ENCODE results near the gene PRAC1. TPM values are rescaled to one million over a fixed set of nuclear protein-coding genes. Genes with fewer than 3 reads are reported as not detected.

PRAC1 gene
- total RNA-seq, 2 donors from 2014 or later, result not detected

GRCh38 chr17:48747445-48748363 lies 25.4 kb upstream of the PRAC1 start:
- peaks cover 0 to 65% of the 10 kb centered on the region in 2 donors for H3K27me3 ChIP-seq
- H3K36me3 ChIP-seq (replicated peaks in 1 of 2; ENCODE audit: insufficient read depth in 1 of 2, low read depth in 2 of 2), result no peaks in the 10 kb centered on the region
- no peaks in the 10 kb centered on the region for H3K9me3 ChIP-seq
- H3K4me3 ChIP-seq, result no peak overlapping the region
- no peak for TF ChIP-seq CTCF (IDR thresholded peaks at IDR 0.05)
- TF ChIP-seq POLR2A (IDR thresholded peaks at IDR 0.05), result no peak
- WGBS, 2 donors, result 7 to 14% methylated on average over 20 to 51 of the region's 53 CpGs
- H3K27ac ChIP-seq, result no peak overlapping the region
- no peaks in the 10 kb centered on the region for H3K4me1 ChIP-seq
- no peak for ATAC-seq
- intact Hi-C loops (cut with DNase I), result no loop called here
- no peak for DNase-seq

GRCh38 chr17:48746916-48747444 lies 24.7 kb upstream of the PRAC1 start:
- intact Hi-C loops (cut with DNase I), result no loop called here
- WGBS, 2 donors, result 5 to 7% methylated on average over 14 to 21 of the region's 21 CpGs
- H3K27me3 ChIP-seq, result peaks cover 0 to 61% of the 10 kb centered on the region in 2 donors

GRCh38 chr17:48745381-48746275 lies 23.3 kb upstream of the PRAC1 start:
- TF ChIP-seq CTCF (IDR thresholded peaks at IDR 0.05) (no peak), POLR2A (IDR thresholded peaks at IDR 0.05) (no peak)
- H3K27ac ChIP-seq, result no peak overlapping the region
- H3K27me3 ChIP-seq, result peaks cover 0 to 49% of the 10 kb centered on the region in 2 donors
- intact Hi-C loops (cut with DNase I), result no loop called here
- H3K9me3 ChIP-seq, result no peaks in the 10 kb centered on the region
- 13 to 25% methylated on average over 12 of the region's 12 CpGs for WGBS, 2 donors
- no peak overlapping the region for H3K4me3 ChIP-seq
- no peaks in the 10 kb centered on the region for H3K36me3 ChIP-seq (replicated peaks in 1 of 2; ENCODE audit: insufficient read depth in 1 of 2, low read depth in 2 of 2)
- DNase-seq (no peak), ATAC-seq (no peak)
- H3K4me1 ChIP-seq, result no peaks in the 10 kb centered on the region

More at GRCh38 chr17:48746916-48747444, 24.7 kb upstream of the PRAC1 start:
- Histone ChIP-seq H3K27ac (no peak overlapping the region), H3K36me3 (replicated peaks in 1 of 2; ENCODE audit: insufficient read depth in 1 of 2, low read depth in 2 of 2) (no peaks in the 10 kb centered on the region), H3K4me1 (no peaks in the 10 kb centered on the region), H3K9me3 (no peaks in the 10 kb centered on the region), H3K4me3 (no peak overlapping the region)
- TF ChIP-seq CTCF (IDR thresholded peaks at IDR 0.05) (no peak), POLR2A (IDR thresholded peaks at IDR 0.05) (no peak)
- DNase-seq, result no peak
- no peak for ATAC-seq

GRCh38 chr17:48740537-48740936 lies 18.2 kb upstream of the PRAC1 start:
- peaks cover 0 to 13% of the 10 kb centered on the region in 2 donors for H3K27me3 ChIP-seq
- H3K4me3 ChIP-seq, result no peak overlapping the region
- no peaks in the 10 kb centered on the region for H3K36me3 ChIP-seq (replicated peaks in 1 of 2; ENCODE audit: insufficient read depth in 1 of 2, low read depth in 2 of 2)
- no peaks in the 10 kb centered on the region for H3K4me1 ChIP-seq
- no peaks in the 10 kb centered on the region for H3K9me3 ChIP-seq
- TF ChIP-seq POLR2A (IDR thresholded peaks at IDR 0.05), result no peak
- no peak for TF ChIP-seq CTCF (IDR thresholded peaks at IDR 0.05)
- no peak overlapping the region for H3K27ac ChIP-seq
- no peak for DNase-seq
- no peak for ATAC-seq
- intact Hi-C loops (cut with DNase I), result no loop called here
